GM19463 (cell line): ENCODE measurements around the gene PRAMEF11.

ENCODE experiments used
- ATAC-seq: cut with Tn5 transposase; IDR thresholded peaks from one replicate; pipeline ENCODE4 v1.9.1; 2021; ENCODE audit warnings: mild to moderate bottlenecking, moderate library complexity; ENCODE audit not compliant: unreplicated experiment

The PRAMEF11 gene

GRCh38 chr1:12774801-12775345 is 56.3 kb downstream of the PRAMEF11 start:
- ATAC-seq, result no peak
